Liver (tissue), 9 donors: ENCODE measurements around the gene SEMA4B. TPM values are rescaled to one million over a fixed set of nuclear protein-coding genes. Genes with fewer than 3 reads are reported as not detected.

Experiments
- DNase-seq: peaks from one replicate; pipeline ENCODE4 v3.0.0-alpha.2; 2017; ENCODE audit warnings: low spot score
- H3K27ac ChIP-seq, 2 donors: one replicate each; pipeline ENCODE4 v1.7.0; 2013; ENCODE audit warnings: inconsistent platforms in 2 of 2, low read length in 2 of 2, control low read depth in 1 of 2, low read depth in 1 of 2, mild to moderate bottlenecking in 1 of 2
- H3K27me3 ChIP-seq, 4 donors: one replicate each; pipeline versions ENCODE4 v1.6.1 to v1.7.0; 2013; ENCODE audit warnings: low read length in 3 of 4, inconsistent platforms in 1 of 4, mild to moderate bottlenecking in 1 of 4, moderate library complexity in 1 of 4; ENCODE audit not compliant: control insufficient read depth in 4 of 4, insufficient read depth in 4 of 4
- H3K36me3 ChIP-seq, 4 donors: one replicate each; pipeline versions ENCODE4 v1.6.1 to v1.7.0; 2013; ENCODE audit warnings: low read length in 3 of 4, mild to moderate bottlenecking in 3 of 4, low read depth in 1 of 4, moderate library complexity in 1 of 4; ENCODE audit not compliant: control insufficient read depth in 4 of 4, insufficient read depth in 3 of 4
- H3K4me1 ChIP-seq, 4 donors: one replicate each; pipeline versions ENCODE4 v1.6.1 to v1.7.0; 2013; ENCODE audit warnings: low read length in 3 of 4, mild to moderate bottlenecking in 3 of 4, moderate library complexity in 1 of 4; ENCODE audit not compliant: control insufficient read depth in 4 of 4, insufficient read depth in 4 of 4
- H3K4me3 ChIP-seq, 3 donors: one replicate each; pipeline versions ENCODE4 v1.6.1 to v1.7.0; 2013; ENCODE audit warnings: low read length in 3 of 3, control low read depth in 1 of 3, low read depth in 1 of 3, mild to moderate bottlenecking in 1 of 3
- H3K9ac ChIP-seq, 2 donors: one replicate each; pipeline ENCODE4 v1.7.0; 2013; ENCODE audit warnings: low read length in 2 of 2, mild to moderate bottlenecking in 2 of 2, moderate library complexity in 2 of 2, control low read depth in 1 of 2, low read depth in 1 of 2
- H3K9me3 ChIP-seq, 4 donors: one replicate each; pipeline versions ENCODE4 v1.6.1 to v1.7.0; 2013; ENCODE audit warnings: low read length in 3 of 4; ENCODE audit not compliant: control insufficient read depth in 4 of 4
- ATF3 ChIP-seq: IDR thresholded peaks from 2 replicates; pipeline ENCODE4 v1.6.1; 2016; ENCODE audit warnings: antibody characterized with exemption
- CTCF ChIP-seq: fragments of 150-350 bp; IDR thresholded peaks from 2 replicates; pipeline ENCODE4 v1.5.1; 2017; ENCODE audit warnings: improper control_type of control experiment, low read depth, low read length; ENCODE audit not compliant: missing input control
- EGR1 ChIP-seq, 2 donors: IDR thresholded peaks; 2 replicates each; pipeline ENCODE4 v1.6.1; 2016 to 2018; ENCODE audit warnings: antibody characterized with exemption in 2 of 2, low read depth in 2 of 2
- GABPA ChIP-seq, 2 donors: IDR thresholded peaks in 1 of 2; conservative IDR thresholded peaks in 1 of 2; 2 replicates each; pipeline ENCODE4 v1.6.1; 2016; ENCODE audit warnings: antibody characterized with exemption in 2 of 2, mild to moderate bottlenecking in 1 of 2, moderate library complexity in 1 of 2
- HNF4A ChIP-seq, 2 donors: conservative IDR thresholded peaks; 2 replicates each; pipeline ENCODE4 v1.6.1; 2016; ENCODE audit warnings: antibody characterized with exemption in 2 of 2, mild to moderate bottlenecking in 2 of 2
- HNF4G ChIP-seq: IDR thresholded peaks from 2 replicates; pipeline ENCODE4 v1.6.1; 2016; ENCODE audit warnings: antibody characterized with exemption
- JUND ChIP-seq, 2 donors: IDR thresholded peaks; 2 replicates each; pipeline ENCODE4 v1.6.1; 2016; ENCODE audit warnings: antibody characterized with exemption in 2 of 2
- MAX ChIP-seq: IDR thresholded peaks from 2 replicates; pipeline ENCODE4 v1.6.1; 2016; ENCODE audit warnings: antibody characterized with exemption
- NR2F2 ChIP-seq: IDR thresholded peaks from 2 replicates; pipeline ENCODE4 v1.6.1; 2016; ENCODE audit warnings: antibody characterized with exemption
- RAD21 ChIP-seq, 2 donors: IDR thresholded peaks; 2 replicates each; pipeline ENCODE4 v1.6.1; 2016; ENCODE audit warnings: antibody characterized with exemption in 2 of 2, mild to moderate bottlenecking in 2 of 2
- SP1 ChIP-seq: IDR thresholded peaks from 2 replicates; pipeline ENCODE4 v1.6.1; 2018; ENCODE audit warnings: antibody characterized with exemption, mild to moderate bottlenecking
- YY1 ChIP-seq: IDR thresholded peaks from 2 replicates; pipeline ENCODE4 v1.6.1; 2016; ENCODE audit warnings: antibody characterized with exemption, mild to moderate bottlenecking
- WGBS: extraction: QIAGEN DNeasy Blood & Tissue Kit; methylation state at CpG from one replicate; pipeline ENCODE4 v1.1.7; 2013; 5-methylcytosine and 5-hydroxymethylcytosine counted together
- polyA plus RNA-seq, 2 donors: library from polyadenylated mRNA; stranded (reverse) in 1 of 2; unstranded in 1 of 2; fragments of 200-250 nt in 1 of 2; fragments of >200 nt in 1 of 2; fragmentation: Nextera tagmentation in 1 of 2; extraction: Ambion mirVana in 1 of 2; gene quantifications; one replicate each; pipeline versions ENCODE4 v1.2.1 to v1.2.3, GENCODE V29; 2013 to 2015
- total RNA-seq, 2 donors: library from RNA; depleted of rRNA; stranded (reverse); fragments of >200 nt; gene quantifications; one replicate each; pipeline ENCODE4 v1.2.3, GENCODE V29; 2014
- TF ChIP-seq, protein P1 (sequence below): IDR thresholded peaks from 2 replicates; pipeline ENCODE4 v1.6.1; 2016; ENCODE audit warnings: antibody characterized with exemption
- TF ChIP-seq, protein P2 (sequence below): IDR thresholded peaks from 2 replicates; pipeline ENCODE4 v1.6.1; 2016; ENCODE audit warnings: antibody characterized with exemption, mild to moderate bottlenecking
- donor health status: healthy.
- donor health status: healthy.
- donor health status: healthy.
- donor health status: healthy.
- donor health status: healthy.

Gene SEMA4B
- total and polyA plus RNA-seq, 4 donors: 14.3 to 52.2 (median 27.0) TPM

GRCh38 chr15:90232196-90232595, 31.1 kb downstream of the SEMA4B start:
- peaks cover 11 to 25% (median 18%) of the 10 kb centered on the region in 4 donors for H3K36me3 ChIP-seq
- peak overlapping the region; percentile 96 to 97 for H3K27ac ChIP-seq
- H3K4me1 ChIP-seq: peaks cover 13 to 47% (median 35%) of the 10 kb centered on the region in 4 donors
- DNase-seq: no peak
- 82% methylated on average over 13 of the region's 13 CpGs for WGBS
- no peaks in the 10 kb centered on the region for H3K27me3 ChIP-seq
- TF ChIP-seq, protein P1, sequence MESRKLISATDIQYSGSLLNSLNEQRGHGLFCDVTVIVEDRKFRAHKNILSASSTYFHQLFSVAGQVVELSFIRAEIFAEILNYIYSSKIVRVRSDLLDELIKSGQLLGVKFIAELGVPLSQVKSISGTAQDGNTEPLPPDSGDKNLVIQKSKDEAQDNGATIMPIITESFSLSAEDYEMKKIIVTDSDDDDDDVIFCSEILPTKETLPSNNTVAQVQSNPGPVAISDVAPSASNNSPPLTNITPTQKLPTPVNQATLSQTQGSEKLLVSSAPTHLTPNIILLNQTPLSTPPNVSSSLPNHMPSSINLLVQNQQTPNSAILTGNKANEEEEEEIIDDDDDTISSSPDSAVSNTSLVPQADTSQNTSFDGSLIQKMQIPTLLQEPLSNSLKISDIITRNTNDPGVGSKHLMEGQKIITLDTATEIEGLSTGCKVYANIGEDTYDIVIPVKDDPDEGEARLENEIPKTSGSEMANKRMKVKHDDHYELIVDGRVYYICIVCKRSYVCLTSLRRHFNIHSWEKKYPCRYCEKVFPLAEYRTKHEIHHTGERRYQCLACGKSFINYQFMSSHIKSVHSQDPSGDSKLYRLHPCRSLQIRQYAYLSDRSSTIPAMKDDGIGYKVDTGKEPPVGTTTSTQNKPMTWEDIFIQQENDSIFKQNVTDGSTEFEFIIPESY: no peak
- no peak for TF ChIP-seq YY1
- peak overlapping the region in 2 of 3 donors; percentile 53 to 89 for H3K4me3 ChIP-seq
- H3K9me3 ChIP-seq: no peaks in the 10 kb centered on the region
- peak overlapping the region in 1 of 2 donors; percentile 90 for H3K9ac ChIP-seq

DNA sequence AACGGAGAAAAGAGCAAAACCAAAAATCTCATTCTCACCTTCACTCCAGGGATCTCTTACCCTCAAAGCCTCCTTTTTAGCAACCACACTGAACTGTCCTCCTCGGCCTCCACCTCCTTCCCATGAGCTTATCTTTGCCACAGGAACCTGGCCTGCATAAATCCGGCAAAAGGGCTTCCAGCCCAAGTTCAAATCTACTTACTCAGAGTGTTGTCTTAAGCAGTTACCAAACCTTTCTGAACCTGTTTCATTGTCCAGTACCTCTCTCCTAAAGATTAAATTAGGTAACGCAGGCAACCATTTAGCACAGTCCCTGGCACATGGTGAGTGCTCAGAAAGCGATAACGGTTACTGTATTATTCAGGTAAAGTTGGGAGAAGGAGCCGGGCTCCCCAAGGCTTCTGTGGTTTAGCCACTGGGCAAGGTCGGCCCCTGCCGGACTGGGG, 31.8 kb downstream of the SEMA4B start:
- Histone ChIP-seq H3K9me3 (no peaks in the 10 kb centered on the region), H3K9ac (peak overlapping the region; percentile 83 to 90), H3K4me1 (peaks cover 13 to 47% (median 35%) of the 10 kb centered on the region in 4 donors), H3K36me3 (peaks cover 11 to 20% (median 16%) of the 10 kb centered on the region in 4 donors), H3K4me3 (peak overlapping the region; percentile 62 to 89 (median 86)), H3K27me3 (no peaks in the 10 kb centered on the region), H3K27ac (peak overlapping the region; percentile 96 to 97)
- 5% methylated on average over 9 of the region's 9 CpGs for WGBS
- TF ChIP-seq GABPA (IDR thresholded peaks at IDR 0.05 in 1 of 2, conservative IDR thresholded peaks at IDR 0.05 in 1 of 2): peak in 1 of 2 donors; percentile 14
- TF ChIP-seq RAD21 (IDR thresholded peaks at IDR 0.05): peak; percentile 81 to 85
- no peak for TF ChIP-seq HNF4A (conservative IDR thresholded peaks at IDR 0.05)
- TF ChIP-seq, protein P2, sequence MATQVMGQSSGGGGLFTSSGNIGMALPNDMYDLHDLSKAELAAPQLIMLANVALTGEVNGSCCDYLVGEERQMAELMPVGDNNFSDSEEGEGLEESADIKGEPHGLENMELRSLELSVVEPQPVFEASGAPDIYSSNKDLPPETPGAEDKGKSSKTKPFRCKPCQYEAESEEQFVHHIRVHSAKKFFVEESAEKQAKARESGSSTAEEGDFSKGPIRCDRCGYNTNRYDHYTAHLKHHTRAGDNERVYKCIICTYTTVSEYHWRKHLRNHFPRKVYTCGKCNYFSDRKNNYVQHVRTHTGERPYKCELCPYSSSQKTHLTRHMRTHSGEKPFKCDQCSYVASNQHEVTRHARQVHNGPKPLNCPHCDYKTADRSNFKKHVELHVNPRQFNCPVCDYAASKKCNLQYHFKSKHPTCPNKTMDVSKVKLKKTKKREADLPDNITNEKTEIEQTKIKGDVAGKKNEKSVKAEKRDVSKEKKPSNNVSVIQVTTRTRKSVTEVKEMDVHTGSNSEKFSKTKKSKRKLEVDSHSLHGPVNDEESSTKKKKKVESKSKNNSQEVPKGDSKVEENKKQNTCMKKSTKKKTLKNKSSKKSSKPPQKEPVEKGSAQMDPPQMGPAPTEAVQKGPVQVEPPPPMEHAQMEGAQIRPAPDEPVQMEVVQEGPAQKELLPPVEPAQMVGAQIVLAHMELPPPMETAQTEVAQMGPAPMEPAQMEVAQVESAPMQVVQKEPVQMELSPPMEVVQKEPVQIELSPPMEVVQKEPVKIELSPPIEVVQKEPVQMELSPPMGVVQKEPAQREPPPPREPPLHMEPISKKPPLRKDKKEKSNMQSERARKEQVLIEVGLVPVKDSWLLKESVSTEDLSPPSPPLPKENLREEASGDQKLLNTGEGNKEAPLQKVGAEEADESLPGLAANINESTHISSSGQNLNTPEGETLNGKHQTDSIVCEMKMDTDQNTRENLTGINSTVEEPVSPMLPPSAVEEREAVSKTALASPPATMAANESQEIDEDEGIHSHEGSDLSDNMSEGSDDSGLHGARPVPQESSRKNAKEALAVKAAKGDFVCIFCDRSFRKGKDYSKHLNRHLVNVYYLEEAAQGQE: no peak
- TF ChIP-seq ATF3: no peak
- no peak for TF ChIP-seq SP1
- peak in 1 of 2 donors; percentile 30 for TF ChIP-seq JUND (IDR thresholded peaks at IDR 0.05)
- no peak for TF ChIP-seq HNF4G
- TF ChIP-seq NR2F2: no peak
- TF ChIP-seq MAX: no peak
- no peak for TF ChIP-seq EGR1 (IDR thresholded peaks at IDR 0.05; ENCODE audit: low read depth in 2 of 2)
- peak; percentile 68 for TF ChIP-seq CTCF
- DNase-seq: no peak
